HTERT RPE-1 (cell line): ENCODE results near the gene SP140.

ENCODE experiments used
- in situ Hi-C: fragments of 300-500 bp; cut with MboI; formaldehyde crosslinking; loops from 4 replicates; pipeline ENCODE4 v1.14.3; 2020; ENCODE audit warnings: low sequenced_read_pairs

Gene SP140

DNA sequence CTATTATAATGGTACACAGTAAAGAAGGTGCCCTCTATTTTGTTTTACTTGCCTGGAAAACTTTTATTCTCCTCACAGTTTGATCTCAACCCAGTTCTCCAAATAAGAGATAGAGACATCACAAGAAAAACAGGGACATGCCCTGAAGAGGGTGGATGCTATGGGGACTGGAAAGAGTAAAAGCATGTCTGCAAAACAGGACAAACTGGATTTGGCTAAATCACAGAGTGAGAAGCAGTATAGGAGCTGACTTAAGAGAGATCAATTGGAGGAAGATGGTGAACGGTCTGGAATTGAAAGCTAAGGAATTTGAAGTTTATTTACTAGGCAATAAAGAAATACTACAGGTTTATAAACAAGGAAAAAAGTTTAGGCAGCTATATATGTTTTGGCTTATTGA lies 134.5 kb downstream of the SP140 start:
- in situ Hi-C loops, result no loop called here

DNA sequence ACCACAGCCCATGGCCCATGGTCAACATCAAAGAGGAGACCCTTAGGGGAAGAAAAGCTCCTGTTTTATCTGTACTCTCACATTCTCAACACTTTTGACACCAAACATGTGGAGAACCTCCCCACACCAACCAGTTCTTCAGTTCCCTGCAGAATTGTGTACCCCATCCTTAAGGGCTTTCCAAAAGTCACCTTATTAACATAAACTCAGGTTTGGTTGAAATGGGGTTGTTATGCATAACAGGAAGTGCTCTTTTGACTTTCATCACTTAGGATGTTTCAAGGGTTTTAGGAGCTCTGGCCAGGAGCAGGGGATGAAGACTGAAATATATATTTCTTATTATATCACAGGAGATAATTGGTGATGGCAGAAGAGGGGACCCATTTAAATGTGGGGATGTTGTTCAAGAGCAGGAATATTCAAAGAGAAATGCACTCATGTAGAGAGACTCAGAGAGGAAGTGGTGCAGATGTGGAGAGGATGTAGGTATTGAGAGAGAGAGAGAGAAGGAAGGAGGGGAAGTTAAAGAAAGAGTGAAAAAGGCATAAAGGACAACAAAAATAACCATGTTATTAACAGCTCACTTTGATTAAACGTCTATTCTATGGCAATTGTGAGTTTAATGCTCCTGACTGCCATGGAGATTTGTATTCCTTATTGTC lies 136.6 kb downstream of the SP140 start:
- in situ Hi-C loops, result no loop called here
